ENCODE results near the gene MAP2K5.

GRCh38 chr15:67850994-67851571, 308.6 kb downstream of the MAP2K5 start:
- TF ChIP-seq CTCF (IDR thresholded peaks at IDR 0.05) (no peak), ZFX (IDR thresholded peaks at IDR 0.05; ENCODE audit: borderline replicate concordance) (no peak)
